HCT116 (cell line): ENCODE data around the gene KRTAP12-4. TPM values are rescaled to one million over a fixed set of nuclear protein-coding genes. Genes with fewer than 3 reads are reported as not detected.
"Not testable (repeated sequence)": the region's sequence is repeated elsewhere in the genome, so short reads cannot be mapped to it uniquely, and the experiment has no call there.

Experiments
- ATAC-seq: fragments of 200-7000 bp; cut with Tn5 transposase; 2 replicates; pipeline ENCODE4 v1.9.1; 2020; ENCODE audit warnings: mild to moderate bottlenecking, moderate library complexity
- BruUV-seq: library from RNA; stranded (reverse); fragments of 400-500 nt; replicated peaks from 2 replicates; lab custom pipeline; 2021; lab: Mats Ljungman, UMichigan
- CTCF ChIA-PET: fragments of 300-600 bp; sonication (Branson Sonifier 250); formaldehyde crosslinking; loops from one replicate; lab custom pipeline; 2021; ENCODE audit warnings: antibody characterized with exemption; lab: Charles Lee
- POLR2A ChIA-PET: fragments of 300-600, 350-600 bp; sonication (Branson Sonifier 250); formaldehyde crosslinking; loops from one replicate; lab custom pipeline; 2021; ENCODE audit warnings: antibody characterized with exemption; lab: Charles Lee
- RAD21 ChIA-PET, 2 experiments: fragments of 300-600 bp; sonication (Branson Sonifier 250); formaldehyde crosslinking; loops; one replicate each; lab custom pipeline; 2023; ENCODE audit warnings: low total read pairs in 2 of 2; ENCODE audit not compliant: uncharacterized antibody in 2 of 2, unreplicated experiment in 2 of 2, low non-redundant PET in 1 of 2; lab: Charles Lee
- DNase-seq: peaks from one replicate; pipeline ENCODE4 v3.0.0-alpha.2; 2010; ENCODE audit warnings: low read depth, low spot score
- H2AFZ ChIP-seq: fragments of 200-600 bp; shearing (Covaris generic), sonication (generic); 2 replicates; pipeline ENCODE4 v1.6.1; 2017; ENCODE audit warnings: low read depth, mixed run types, mixed read lengths, antibody characterized with exemption, low read length; ENCODE audit not compliant: poor library complexity, severe bottlenecking
- H3K27ac ChIP-seq: 2 replicates; pipeline ENCODE4 v1.5.1; 2012; ENCODE audit warnings: low read depth, low read length
- H3K27me3 ChIP-seq: fragments of 200-600 bp; sonication (generic); 2 replicates; pipeline ENCODE4 v1.6.1; 2016; ENCODE audit warnings: mixed run types, low read length, mixed read lengths; ENCODE audit not compliant: insufficient read depth
- H3K36me3 ChIP-seq, 2 experiments: fragments of 200-500 bp in 1 of 2; fragments of 200-600 bp in 1 of 2; sonication (Bioruptor generic) in 1 of 2; sonication (generic) in 1 of 2; 2 replicates each; pipeline versions ENCODE4 v1.5.1 to v1.6.1; 2014 to 2016; ENCODE audit warnings: low read length in 2 of 2, inconsistent platforms in 1 of 2, mixed read lengths in 1 of 2, mixed run types in 1 of 2; ENCODE audit not compliant: insufficient read depth in 2 of 2, control insufficient read depth in 1 of 2
- H3K4me1 ChIP-seq, 2 experiments: fragments of 200-600 bp in 1 of 2; sonication (generic) in 1 of 2; 2 replicates each; pipeline versions ENCODE4 v1.5.1 to v1.6.1; 2012 to 2017; ENCODE audit warnings: low read length in 2 of 2, inconsistent platforms in 1 of 2, mild to moderate bottlenecking in 1 of 2, mixed read lengths in 1 of 2, mixed run types in 1 of 2, moderate library complexity in 1 of 2; ENCODE audit not compliant: insufficient read depth in 2 of 2, control insufficient read depth in 1 of 2
- H3K4me2 ChIP-seq: fragments of 200-600 bp; sonication (generic); 2 replicates; pipeline ENCODE4 v1.6.1; 2017; ENCODE audit warnings: mixed run types, low read length, mixed read lengths
- H3K4me3 ChIP-seq, 2 experiments: fragments of 200-600 bp in 1 of 2; sonication (generic) in 1 of 2; replicated peaks in 1 of 2; 2 replicates each; pipeline ENCODE4 v1.5.1; 2011 to 2016; ENCODE audit warnings: low read length in 2 of 2, control low read depth in 1 of 2, low read depth in 1 of 2, mild to moderate bottlenecking in 1 of 2, mixed read lengths in 1 of 2, mixed run types in 1 of 2
- H3K79me2 ChIP-seq: fragments of 200-600 bp; sonication (generic); 2 replicates; pipeline ENCODE4 v1.6.1; 2017; ENCODE audit warnings: mild to moderate bottlenecking, mixed run types, low read length, moderate library complexity, mixed read lengths; ENCODE audit not compliant: insufficient read depth
- H3K9ac ChIP-seq: fragments of 200-600 bp; sonication (generic); 2 replicates; pipeline ENCODE4 v1.6.1; 2016; ENCODE audit warnings: low read length, mixed read lengths
- H3K9me2 ChIP-seq: fragments of 200-600 bp; sonication (generic), shearing (Covaris generic); 2 replicates; pipeline ENCODE4 v1.6.1; 2017; ENCODE audit warnings: mixed run types, mild to moderate bottlenecking, moderate library complexity; ENCODE audit not compliant: insufficient read depth
- H3K9me3 ChIP-seq, 2 experiments: fragments of 200-500 bp in 1 of 2; fragments of 200-600 bp in 1 of 2; sonication (Bioruptor generic) in 1 of 2; sonication (generic) in 1 of 2; 2 replicates each; pipeline ENCODE4 v1.6.1; 2014 to 2017; ENCODE audit warnings: low read length in 2 of 2, mixed read lengths in 2 of 2, inconsistent platforms in 1 of 2, low read depth in 1 of 2, mild to moderate bottlenecking in 1 of 2, mixed run types in 1 of 2, moderate library complexity in 1 of 2; ENCODE audit not compliant: control insufficient read depth in 1 of 2, insufficient read depth in 1 of 2
- H4K20me1 ChIP-seq: fragments of 200-600 bp; sonication (generic), shearing (Covaris generic); 2 replicates; pipeline ENCODE4 v1.6.1; 2017; ENCODE audit warnings: mixed run types, mild to moderate bottlenecking, moderate library complexity; ENCODE audit not compliant: insufficient read depth
- MAX ChIP-seq: IDR thresholded peaks from 2 replicates; pipeline ENCODE4 v1.6.1; 2012
- ZBTB33 ChIP-seq: IDR thresholded peaks from 2 replicates; pipeline ENCODE4 v1.6.1; 2011; ENCODE audit warnings: mild to moderate bottlenecking, low read length, moderate library complexity; ENCODE audit not compliant: insufficient replicate concordance; ENCODE audit errors: extremely low read depth
- intact Hi-C: fragments of 100-400 bp; cut with micrococcal nuclease; formaldehyde crosslinking; loops from 2 replicates; pipeline ENCODE4 v1.10.0; 2022
- total RNA-seq: library from RNA; stranded (reverse); gene quantifications from one replicate; pipeline ENCODE4 v1.2.1, GENCODE V29; 2021; ENCODE audit not compliant: unreplicated experiment

KRTAP12-4 gene
- total RNA-seq, 1 experiment from 2014 or later, result not detected

- TF ChIP-seq ZBTB33, result no peak
- TF ChIP-seq MAX, result no peak
- TF ChIP-seq, all 23 proteins: peak for 0
Observed at GRCh38 chr21:44697811-44698734, 43.6 kb upstream of the KRTAP12-4 start (continued).

- H3K9me2 ChIP-seq, intact Hi-C loops, H3K4me3 ChIP-seq, CTCF ChIA-PET, H3K36me3 ChIP-seq, H3K4me1 ChIP-seq, ATAC-seq, H3K27ac ChIP-seq, BruUV-seq, RAD21 ChIA-PET, H3K79me2 ChIP-seq, H3K9ac ChIP-seq, DNase-seq, H3K4me2 ChIP-seq, H2AFZ ChIP-seq, H4K20me1 ChIP-seq: not testable (repeated sequence)
- POLR2A ChIA-PET, result interaction anchor here (0.6 kb wide), 1 partner anchor 1798 kb away, joined by 5 read pairs; no protein-coding TSS in a partner anchor
- peaks cover 10% of the 10 kb centered on the region; the same call in 1 of the 2 replicates for H3K27me3 ChIP-seq
- H3K9me3 ChIP-seq, result peaks cover 4 to 14% of the 10 kb centered on the region in 2 experiments; a peak in 2 of 4 replicates
Observed at GRCh38 chr21:44697172-44697810, 42.8 kb upstream of the KRTAP12-4 start, which contains the start of gene KRTAP10-12. Gene KRTAP10-12, plus strand, starts transcription at chr21:44697172. Its CDS starts 30 bp downstream, at chr21:44697202.
